AG04449 (cell line): Measurements from ENCODE around the gene LZTS3.

Source experiments
- CTCF ChIA-PET: fragments of 350-600 bp; formaldehyde crosslinking; extraction: SDS; loops from one replicate; lab custom pipeline; 2021; ENCODE audit warnings: antibody characterized with exemption; lab: Yijun Ruan, JAX
- POLR2A ChIA-PET: fragments of 400-600, 350-600 bp; formaldehyde crosslinking; extraction: SDS; loops from one replicate; lab custom pipeline; 2020; ENCODE audit warnings: antibody characterized with exemption, inconsistent platforms; lab: Yijun Ruan, JAX
- DNase-seq: peaks from one replicate; pipeline ENCODE4 v3.0.0-alpha.2; 2010; ENCODE audit warnings: low read depth, low spot score
- H3K4me3 ChIP-seq: 2 replicates; pipeline ENCODE4 v1.5.1; 2011; ENCODE audit warnings: low read depth, mild to moderate bottlenecking, control low read depth, low read length
- TF ChIP-seq, protein P1 (sequence below): IDR thresholded peaks from one replicate; pipeline ENCODE4 v1.5.1; 2011; ENCODE audit warnings: mild to moderate bottlenecking, moderate library complexity, low read length, control low read depth, inconsistent platforms; ENCODE audit not compliant: insufficient read depth; ENCODE audit errors: missing control alignments

Gene LZTS3

GRCh38 chr20:3168079-3168828 is 5.1 kb downstream of the LZTS3 start:
- DNase-seq, result no peak
- CTCF ChIA-PET, result no interaction called here
- POLR2A ChIA-PET, result interaction anchor here (0.6 kb wide), 1 partner anchor 10 kb away, joined by 3 read pairs; no protein-coding TSS in a partner anchor
- no peak overlapping the region for H3K4me3 ChIP-seq
- TF ChIP-seq, protein P1, sequence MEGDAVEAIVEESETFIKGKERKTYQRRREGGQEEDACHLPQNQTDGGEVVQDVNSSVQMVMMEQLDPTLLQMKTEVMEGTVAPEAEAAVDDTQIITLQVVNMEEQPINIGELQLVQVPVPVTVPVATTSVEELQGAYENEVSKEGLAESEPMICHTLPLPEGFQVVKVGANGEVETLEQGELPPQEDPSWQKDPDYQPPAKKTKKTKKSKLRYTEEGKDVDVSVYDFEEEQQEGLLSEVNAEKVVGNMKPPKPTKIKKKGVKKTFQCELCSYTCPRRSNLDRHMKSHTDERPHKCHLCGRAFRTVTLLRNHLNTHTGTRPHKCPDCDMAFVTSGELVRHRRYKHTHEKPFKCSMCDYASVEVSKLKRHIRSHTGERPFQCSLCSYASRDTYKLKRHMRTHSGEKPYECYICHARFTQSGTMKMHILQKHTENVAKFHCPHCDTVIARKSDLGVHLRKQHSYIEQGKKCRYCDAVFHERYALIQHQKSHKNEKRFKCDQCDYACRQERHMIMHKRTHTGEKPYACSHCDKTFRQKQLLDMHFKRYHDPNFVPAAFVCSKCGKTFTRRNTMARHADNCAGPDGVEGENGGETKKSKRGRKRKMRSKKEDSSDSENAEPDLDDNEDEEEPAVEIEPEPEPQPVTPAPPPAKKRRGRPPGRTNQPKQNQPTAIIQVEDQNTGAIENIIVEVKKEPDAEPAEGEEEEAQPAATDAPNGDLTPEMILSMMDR, result no peak

GRCh38 chr20:3167738-3168078 is 5.6 kb downstream of the LZTS3 start:
- H3K4me3 ChIP-seq, result no peak overlapping the region
- DNase-seq, result no peak
- CTCF ChIA-PET, result no interaction called here
- POLR2A ChIA-PET, result no interaction called here
- TF ChIP-seq, protein P1, result no peak

- TF ChIP-seq, protein P1, result no peak
- CTCF ChIA-PET, result no interaction called here
- POLR2A ChIA-PET, result no interaction called here
- no peak for DNase-seq
- no peak overlapping the region for H3K4me3 ChIP-seq
Observed at GRCh38 chr20:3166913-3167342, 6.4 kb downstream of the LZTS3 start.

GRCh38 chr20:3166338-3166912 is 6.9 kb downstream of the LZTS3 start:
- no peak overlapping the region for H3K4me3 ChIP-seq
- CTCF ChIA-PET, result no interaction called here
- TF ChIP-seq, protein P1, result no peak
- POLR2A ChIA-PET, result no interaction called here
- no peak for DNase-seq

DNA sequence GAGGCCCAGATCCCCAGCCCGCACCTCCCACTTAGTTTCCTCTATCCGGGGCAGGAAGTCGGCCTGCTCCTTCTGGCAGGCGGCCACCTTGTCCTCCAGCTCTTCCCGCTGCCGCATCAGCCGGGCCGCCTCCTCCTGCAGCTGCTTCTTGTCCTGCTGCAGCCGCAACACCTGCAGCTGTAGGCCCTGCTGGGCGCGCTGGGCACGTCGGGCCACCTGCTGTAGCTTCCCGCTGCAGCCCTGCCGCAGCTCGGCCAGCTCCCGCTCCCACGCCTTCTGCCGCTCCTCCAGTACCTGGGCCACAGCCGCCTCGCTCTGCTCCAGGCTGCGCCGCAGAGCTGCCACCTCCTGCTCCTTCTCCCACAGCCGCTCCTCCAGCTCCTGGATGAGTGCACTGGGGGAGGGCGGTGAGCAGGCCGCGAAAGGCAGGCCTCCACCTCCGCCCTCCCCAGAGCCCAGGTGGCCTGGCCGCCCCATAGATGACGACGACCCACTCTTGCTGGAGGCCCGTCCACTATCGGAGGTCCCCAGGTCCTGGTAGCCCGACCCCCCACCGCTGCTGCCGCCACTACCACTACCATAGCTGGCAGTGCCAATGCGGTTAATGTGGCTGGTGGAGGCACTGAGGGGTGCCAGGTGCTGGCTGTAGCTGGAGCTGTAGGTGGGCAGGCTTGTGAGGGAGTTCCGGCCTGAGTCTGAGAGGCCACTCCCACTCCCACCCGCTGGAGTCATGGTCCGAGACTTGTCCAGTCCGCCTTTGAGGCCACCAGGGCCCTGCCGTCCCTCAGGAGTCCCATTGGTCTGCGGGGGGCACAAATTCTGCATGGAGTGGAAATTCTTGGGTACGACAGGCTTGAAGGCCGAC is 7.6 kb downstream of the LZTS3 start:
- TF ChIP-seq, protein P1, result no peak
- POLR2A ChIA-PET, result no interaction called here
- DNase-seq, result no peak
- CTCF ChIA-PET, result no interaction called here
- no peak overlapping the region for H3K4me3 ChIP-seq
